ENCODE measurements around the gene RBMS3. TPM values are rescaled to one million over a fixed set of nuclear protein-coding genes. Genes with fewer than 3 reads are reported as not detected.

RBMS3 gene
- total RNA-seq, 1 experiment from 2014 or later = 7.4 TPM

- ChIA-PET CTCF (no interaction called here), POLR2A (no interaction called here)
- Mint-ChIP-seq H3K4me3 (ENCODE audit: unreplicated experiment) (no peak overlapping the region), H3K4me1 (ENCODE audit: low read depth, unreplicated experiment) (peaks cover 6% of the 10 kb centered on the region), H3K27me3 (ENCODE audit: insufficient read depth, unreplicated experiment) (no peaks in the 10 kb centered on the region), H3K27ac (ENCODE audit: unreplicated experiment) (no peak overlapping the region), H3K9me3 (ENCODE audit: unreplicated experiment) (peaks cover 3% of the 10 kb centered on the region), H3K36me3 (ENCODE audit: insufficient read depth, unreplicated experiment) (no peaks in the 10 kb centered on the region)
- Histone ChIP-seq H3K27me3 (replicated peaks; ENCODE audit: control insufficient read depth, insufficient read depth, low read length) (no peaks in the 10 kb centered on the region), H3K4me3 (ENCODE audit: low read depth, low read length) (no peak overlapping the region), H3K36me3 (ENCODE audit: control insufficient read depth, insufficient read depth, low read length) (no peaks in the 10 kb centered on the region), H3K4me1 (no peaks in the 10 kb centered on the region), H3K9me3 (no peaks in the 10 kb centered on the region)
- intact Hi-C loops (cut with micrococcal nuclease; ENCODE audit: unreplicated experiment) = no loop called here
- no peak for DNase-seq
- no peak for TF ChIP-seq CTCF (IDR thresholded peaks at IDR 0.05; ENCODE audit: insufficient read depth in 1 of 2, low read depth in 1 of 2, low read length in 1 of 2, severe bottlenecking in 1 of 2, unreplicated experiment in 1 of 2)
- BruUV-seq (replicated peaks) = no TSS peak
Observed at GRCh38 chr3:29239376-29239775, 41.5 kb upstream of the RBMS3 start.

- no peak overlapping the region for H3K27ac Mint-ChIP-seq (ENCODE audit: unreplicated experiment)
- Histone ChIP-seq H3K4me1 (no peaks in the 10 kb centered on the region), H3K4me3 (ENCODE audit: low read depth, low read length) (no peak overlapping the region), H3K9me3 (no peaks in the 10 kb centered on the region), H3K36me3 (ENCODE audit: control insufficient read depth, insufficient read depth, low read length) (no peaks in the 10 kb centered on the region), H3K27me3 (replicated peaks; ENCODE audit: control insufficient read depth, insufficient read depth, low read length) (no peaks in the 10 kb centered on the region)
- no peaks in the 10 kb centered on the region for H3K9me3 Mint-ChIP-seq (ENCODE audit: unreplicated experiment)
- no peak for DNase-seq
- no TSS peak for BruUV-seq (replicated peaks)
- TF ChIP-seq CTCF (IDR thresholded peaks at IDR 0.05; ENCODE audit: insufficient read depth in 1 of 2, low read depth in 1 of 2, low read length in 1 of 2, severe bottlenecking in 1 of 2, unreplicated experiment in 1 of 2) = no peak
- H3K36me3 Mint-ChIP-seq (ENCODE audit: insufficient read depth, unreplicated experiment) = no peaks in the 10 kb centered on the region
- H3K4me1 Mint-ChIP-seq (ENCODE audit: low read depth, unreplicated experiment) = peaks cover 6% of the 10 kb centered on the region
- intact Hi-C loops (cut with micrococcal nuclease; ENCODE audit: unreplicated experiment) = no loop called here
- H3K4me3 Mint-ChIP-seq (ENCODE audit: unreplicated experiment) = no peak overlapping the region
- ChIA-PET POLR2A (no interaction called here), CTCF (no interaction called here)
- no peaks in the 10 kb centered on the region for H3K27me3 Mint-ChIP-seq (ENCODE audit: insufficient read depth, unreplicated experiment)
Observed at GRCh38 chr3:29240248-29240647, 40.6 kb upstream of the RBMS3 start.

- intact Hi-C loops (cut with micrococcal nuclease; ENCODE audit: unreplicated experiment) = no loop called here
- ChIA-PET CTCF (no interaction called here), POLR2A (no interaction called here)
- no peaks in the 10 kb centered on the region for H3K9me3 ChIP-seq
- no peaks in the 10 kb centered on the region for H3K9me3 Mint-ChIP-seq (ENCODE audit: unreplicated experiment)
- H3K36me3 ChIP-seq (ENCODE audit: control insufficient read depth, insufficient read depth, low read length) = no peaks in the 10 kb centered on the region
- no TSS peak for BruUV-seq (replicated peaks)
- no peak for DNase-seq
- no peaks in the 10 kb centered on the region for H3K27me3 ChIP-seq (replicated peaks; ENCODE audit: control insufficient read depth, insufficient read depth, low read length)
- H3K27me3 Mint-ChIP-seq (ENCODE audit: insufficient read depth, unreplicated experiment) = no peaks in the 10 kb centered on the region
- H3K36me3 Mint-ChIP-seq (ENCODE audit: insufficient read depth, unreplicated experiment) = no peaks in the 10 kb centered on the region
- no peaks in the 10 kb centered on the region for H3K4me1 ChIP-seq
- H3K4me3 ChIP-seq (ENCODE audit: low read depth, low read length) = no peak overlapping the region
- peaks cover 6% of the 10 kb centered on the region for H3K4me1 Mint-ChIP-seq (ENCODE audit: low read depth, unreplicated experiment)
- no peak overlapping the region for H3K4me3 Mint-ChIP-seq (ENCODE audit: unreplicated experiment)
- no peak overlapping the region for H3K27ac Mint-ChIP-seq (ENCODE audit: unreplicated experiment)
- TF ChIP-seq CTCF (IDR thresholded peaks at IDR 0.05; ENCODE audit: insufficient read depth in 1 of 2, low read depth in 1 of 2, low read length in 1 of 2, severe bottlenecking in 1 of 2, unreplicated experiment in 1 of 2) = no peak
Observed at GRCh38 chr3:29240887-29241286, 40.0 kb upstream of the RBMS3 start.

Data from Caco-2 (cell line).